IMR-90 (cell line): Measurements from ENCODE around the gene CIART. TPM values are rescaled to one million over a fixed set of nuclear protein-coding genes. Genes with fewer than 3 reads are reported as not detected.

Experiments used
- ATAC-seq: fragments of 200-7000 bp; cut with Tn5 transposase; 2 replicates; pipeline ENCODE4 v1.9.1; 2020; ENCODE audit warnings: low read depth, mild to moderate bottlenecking, moderate library complexity
- BruUV-seq: library from RNA; stranded (reverse); fragments of 400-500 nt; replicated peaks from 2 replicates; lab custom pipeline; 2021; lab: Mats Ljungman, UMichigan
- CTCF ChIA-PET: fragments of 300-600 bp; formaldehyde crosslinking; extraction: SDS; loops from one replicate; lab custom pipeline; 2021; ENCODE audit warnings: antibody characterized with exemption; lab: Yijun Ruan, JAX
- POLR2A ChIA-PET: fragments of 300-600 bp; sonication (Branson Sonifier 250); formaldehyde crosslinking; loops from one replicate; lab custom pipeline; 2022; ENCODE audit warnings: antibody characterized with exemption; ENCODE audit not compliant: unreplicated experiment; lab: Charles Lee
- DNase-seq: peaks from one replicate; pipeline ENCODE4 v3.0.0; 2013
- H2AFZ ChIP-seq: replicated peaks from 2 replicates; pipeline ENCODE3; 2013; ENCODE audit warnings: low read length, mild to moderate bottlenecking; ENCODE audit not compliant: poor library complexity
- H2AK5ac ChIP-seq: 2 replicates; pipeline ENCODE4 v1.6.1; 2013; ENCODE audit warnings: low read depth, low read length, inconsistent platforms
- H2AK9ac ChIP-seq: replicated peaks from 2 replicates; pipeline ENCODE3; 2013; ENCODE audit warnings: mild to moderate bottlenecking, low read depth, low read length, moderate library complexity; ENCODE audit not compliant: poor library complexity
- H2BK120ac ChIP-seq: 2 replicates; pipeline ENCODE4 v1.6.1; 2013; ENCODE audit warnings: low read depth, low read length, inconsistent platforms
- H2BK15ac ChIP-seq: 3 replicates; pipeline ENCODE4 v1.6.1; 2013; ENCODE audit warnings: low read depth, low read length, inconsistent platforms
- H2BK20ac ChIP-seq: 2 replicates; pipeline ENCODE4 v1.6.1; 2013; ENCODE audit warnings: low read depth, mild to moderate bottlenecking, inconsistent platforms, low read length, moderate library complexity
- H2BK5ac ChIP-seq: 2 replicates; pipeline ENCODE4 v1.6.1; 2013; ENCODE audit warnings: mild to moderate bottlenecking, low read depth, low read length, inconsistent platforms; ENCODE audit not compliant: poor library complexity, severe bottlenecking
- H3K14ac ChIP-seq: replicated peaks from 2 replicates; pipeline ENCODE4 v1.6.1; 2013; ENCODE audit warnings: low read depth, low read length, inconsistent platforms
- H3K18ac ChIP-seq: 2 replicates; pipeline ENCODE4 v1.6.1; 2013; ENCODE audit warnings: low read depth, low read length, control low read depth
- H3K23ac ChIP-seq: 2 replicates; pipeline ENCODE4 v1.6.1; 2013; ENCODE audit warnings: low read depth, low read length, inconsistent platforms
- H3K27ac ChIP-seq: 2 replicates; pipeline ENCODE4 v1.5.1; 2013; ENCODE audit warnings: mild to moderate bottlenecking, control low read depth, low read length; ENCODE audit not compliant: insufficient read depth
- H3K27me3 ChIP-seq: 2 replicates; pipeline ENCODE4 v1.6.1; 2013; ENCODE audit warnings: low read length; ENCODE audit not compliant: control insufficient read depth, insufficient read depth
- H3K36me3 ChIP-seq: 2 replicates; pipeline ENCODE4 v1.6.1; 2013; ENCODE audit warnings: low read length, mixed read lengths; ENCODE audit not compliant: control insufficient read depth, insufficient read depth
- H3K4ac ChIP-seq: 2 replicates; pipeline ENCODE4 v1.6.1; 2013; ENCODE audit warnings: low read depth, low read length, inconsistent platforms
- H3K4me1 ChIP-seq: 2 replicates; pipeline ENCODE4 v1.6.1; 2013; ENCODE audit warnings: low read length, mixed read lengths; ENCODE audit not compliant: control insufficient read depth, insufficient read depth
- H3K4me2 ChIP-seq: 2 replicates; pipeline ENCODE4 v1.6.1; 2013; ENCODE audit warnings: low read depth, mild to moderate bottlenecking, control low read depth, low read length, moderate library complexity
- H3K4me3 ChIP-seq: 2 replicates; pipeline ENCODE4 v1.5.1; 2013; ENCODE audit warnings: low read depth, mild to moderate bottlenecking, control low read depth, low read length, moderate library complexity; ENCODE audit not compliant: insufficient read depth
- H3K56ac ChIP-seq: 2 replicates; pipeline ENCODE4 v1.6.1; 2013; ENCODE audit warnings: low read length, inconsistent platforms; ENCODE audit not compliant: insufficient read depth; ENCODE audit errors: extremely low read depth
- H3K79me1 ChIP-seq, 2 experiments: 2 replicates each; pipeline ENCODE4 v1.6.1; 2013; ENCODE audit warnings: low read length in 2 of 2, inconsistent platforms in 1 of 2, low read depth in 1 of 2
- H3K9ac ChIP-seq: 2 replicates; pipeline ENCODE4 v1.6.1; 2013; ENCODE audit warnings: low read depth, low read length, control low read depth
- H3K9me1 ChIP-seq: 2 replicates; pipeline ENCODE4 v1.6.1; 2013; ENCODE audit warnings: low read length, inconsistent platforms; ENCODE audit not compliant: insufficient read depth
- H3K9me3 ChIP-seq: 2 replicates; pipeline ENCODE4 v1.6.1; 2013; ENCODE audit warnings: low read length; ENCODE audit not compliant: control insufficient read depth, insufficient read depth
- H4K20me1 ChIP-seq: 2 replicates; pipeline ENCODE4 v1.6.1; 2013; ENCODE audit warnings: low read length, inconsistent platforms; ENCODE audit not compliant: insufficient read depth
- H4K5ac ChIP-seq: 2 replicates; pipeline ENCODE4 v1.6.1; 2013; ENCODE audit warnings: mild to moderate bottlenecking, low read depth, low read length, control low read depth
- H4K8ac ChIP-seq, 2 experiments: 2 replicates each; pipeline ENCODE4 v1.6.1; 2013; ENCODE audit warnings: low read depth in 2 of 2, low read length in 2 of 2, control low read depth in 1 of 2, inconsistent platforms in 1 of 2
- H4K91ac ChIP-seq: 2 replicates; pipeline ENCODE4 v1.6.1; 2013; ENCODE audit warnings: low read depth, low read length, inconsistent platforms; ENCODE audit not compliant: insufficient read depth
- CEBPB ChIP-seq: IDR thresholded peaks from 2 replicates; pipeline ENCODE4 v1.6.1; 2012; ENCODE audit warnings: low read depth, low read length, improper control_type of control experiment
- CHD1 ChIP-seq: IDR thresholded peaks from 2 replicates; pipeline ENCODE4 v1.6.1; 2012; ENCODE audit warnings: low read depth, low read length, improper control_type of control experiment
- ELK1 ChIP-seq: fragments of 150-350 bp; IDR thresholded peaks from 2 replicates; pipeline ENCODE4 v1.6.1; 2016; ENCODE audit warnings: low read depth, mild to moderate bottlenecking, low read length, moderate library complexity, borderline replicate concordance
- MAZ ChIP-seq: IDR thresholded peaks from 2 replicates; pipeline ENCODE4 v1.6.1; 2012; ENCODE audit warnings: low read depth, mild to moderate bottlenecking, low read length, improper control_type of control experiment, moderate library complexity, borderline replicate concordance
- NFE2L2 ChIP-seq: fragments of 150-350 bp; IDR thresholded peaks from 2 replicates; pipeline ENCODE4 v1.6.1; 2016; ENCODE audit warnings: low read depth, mild to moderate bottlenecking, low read length
- POLR2A ChIP-seq: IDR thresholded peaks from 2 replicates; pipeline ENCODE4 v1.6.1; 2012; ENCODE audit warnings: mild to moderate bottlenecking, low read depth, low read length
- RAD21 ChIP-seq: IDR thresholded peaks from 2 replicates; pipeline ENCODE4 v1.6.1; 2012; ENCODE audit warnings: low read length, improper control_type of control experiment
- RCOR1 ChIP-seq: IDR thresholded peaks from 2 replicates; pipeline ENCODE4 v1.6.1; 2012; ENCODE audit warnings: mild to moderate bottlenecking, low read length, improper control_type of control experiment; ENCODE audit not compliant: insufficient replicate concordance
- RFX5 ChIP-seq: IDR thresholded peaks from 2 replicates; pipeline ENCODE4 v1.8.0; 2012; ENCODE audit warnings: low read depth, mild to moderate bottlenecking, low read length, moderate library complexity
- SMC3 ChIP-seq: fragments of 150-350 bp; IDR thresholded peaks from 2 replicates; pipeline ENCODE4 v1.6.1; 2016; ENCODE audit warnings: low read depth, mild to moderate bottlenecking, antibody characterized with exemption, low read length, moderate library complexity
- USF2 ChIP-seq: fragments of 150-350 bp; IDR thresholded peaks from 2 replicates; pipeline ENCODE4 v1.6.1; 2017; ENCODE audit warnings: mild to moderate bottlenecking, antibody characterized with exemption, low read length, low read depth
- WGBS, 2 experiments: methylation state at CpG; one replicate each; pipeline versions ENCODE4 v1.1.5 to v1.1.7; 2013; ENCODE audit warnings: missing lambda C conversion rate in 2 of 2; ENCODE audit not compliant: insufficient read length in 1 of 2; ENCODE audit errors: extremely low coverage in 2 of 2; 5-methylcytosine and 5-hydroxymethylcytosine counted together
- dilution Hi-C: fragments of 300-500 bp; cut with HindIII; formaldehyde crosslinking; loops from one replicate; pipeline ENCODE4 v1.14.3; 2018; ENCODE audit warnings: low sequenced_read_pairs; ENCODE audit not compliant: unreplicated experiment
- in situ Hi-C: fragments of 300-500 bp; cut with MboI; formaldehyde crosslinking; loops from 3 replicates; pipeline ENCODE4 v1.14.3; 2019; ENCODE audit warnings: low sequenced_read_pairs, inconsistent platforms, mixed read lengths
- intact Hi-C: fragments of 100-400 bp; cut with micrococcal nuclease; formaldehyde crosslinking; loops from 2 replicates; pipeline ENCODE4 v1.10.0; 2022
- polyA plus RNA-seq, 3 experiments: library from polyadenylated mRNA; depleted of rRNA; stranded (reverse); fragments of >200 nt; gene quantifications; 2 replicates each; pipeline ENCODE4 v1.2.3, GENCODE V29; 2012; ENCODE audit warnings: low replicate concordance in 1 of 3
- total RNA-seq: library from RNA; depleted of rRNA; stranded (reverse); fragments of >200 nt; gene quantifications from 2 replicates; pipeline ENCODE4 v1.2.3, GENCODE V29; 2012

The CIART gene
- total and polyA plus RNA-seq, 2 of the 4 experiments (the other 2 are of a cell fraction), result 16.5 to 18.1 TPM

- CTCF ChIA-PET, result no interaction called here
- H3K36me3 ChIP-seq, result peaks cover 29% of the 10 kb centered on the region
These were observed 20.5 kb downstream of the CIART start for GRCh38 chr1:150302902-150303301.

More at GRCh38 chr1:150302902-150303301, 20.5 kb downstream of the CIART start:
- Histone ChIP-seq H3K79me1 (peaks cover 11 to 13% of the 10 kb centered on the region in 2 experiments; a peak in 2 of 4 replicates), H2BK20ac (no peak overlapping the region), H2BK120ac (no peak overlapping the region), H4K8ac (no peak overlapping the region), H3K9me1 (no peaks in the 10 kb centered on the region; the same call in 1 of the 2 replicates), H3K4me2 (no peak overlapping the region), H2AK9ac (no peak overlapping the region), H3K27ac (no peak overlapping the region), H3K23ac (no peak overlapping the region), H3K56ac (no peak overlapping the region), H2AFZ (no peak overlapping the region), H3K9ac (no peak overlapping the region), H3K18ac (no peak overlapping the region), H3K9me3 (no peaks in the 10 kb centered on the region), H3K4me3 (no peak overlapping the region), H3K4me1 (no peaks in the 10 kb centered on the region; the same call in 1 of the 2 replicates), H2AK5ac (no peak overlapping the region), H2BK5ac (no peak overlapping the region), H3K14ac (no peak overlapping the region), H3K4ac (no peak overlapping the region), H3K27me3 (no peaks in the 10 kb centered on the region), H4K91ac (no peak overlapping the region), H4K5ac (no peak overlapping the region), H2BK15ac (no peak overlapping the region), H4K20me1 (no peaks in the 10 kb centered on the region)
- no TSS peak for BruUV-seq
- TF ChIP-seq CHD1, result no peak
- TF ChIP-seq CEBPB, result no peak
- no peak for TF ChIP-seq POLR2A
- no peak for TF ChIP-seq RFX5
- no peak for TF ChIP-seq RCOR1
- no peak for TF ChIP-seq USF2
- TF ChIP-seq RAD21, result no peak
- TF ChIP-seq ELK1, result no peak
- no peak for TF ChIP-seq SMC3
- no peak for TF ChIP-seq MAZ
- no peak for TF ChIP-seq NFE2L2
- ATAC-seq (no peak), DNase-seq (no peak)
- in situ Hi-C loops, result no loop called here
- WGBS, 2 experiments, result no CpG with 5 or more reads among the region's 2 CpGs
- POLR2A ChIA-PET, result no interaction called here
- dilution Hi-C loops, result no loop called here
- intact Hi-C loops, result no loop called here
